SK-N-SH (cell line): ENCODE data around the gene DNAJA3. TPM values are rescaled to one million over a fixed set of nuclear protein-coding genes. Genes with fewer than 3 reads are reported as not detected.

Source experiments
- CTCF ChIA-PET: fragments of 300-600, 350-600 bp; formaldehyde crosslinking; extraction: SDS; loops from one replicate; lab custom pipeline; 2021; lab: Yijun Ruan, JAX
- POLR2A ChIA-PET: fragments of 350-600 bp; sonication (Branson Sonifier 250); formaldehyde crosslinking; extraction: SDS; loops from one replicate; lab custom pipeline; 2020; ENCODE audit warnings: antibody characterized with exemption, inconsistent platforms; lab: Yijun Ruan, JAX
- DNase-seq: peaks from one replicate; pipeline ENCODE4 v3.0.0; 2012
- H2AFZ ChIP-seq: fragments of 200-600 bp; sonication (generic); 2 replicates; pipeline ENCODE4 v1.8.1; 2016; ENCODE audit warnings: antibody characterized with exemption, mild to moderate bottlenecking, low read depth
- H3F3A ChIP-seq: fragments of 200-600 bp; sonication (generic); replicated peaks from 2 replicates; pipeline ENCODE3; 2016; ENCODE audit warnings: antibody characterized with exemption, mild to moderate bottlenecking; ENCODE audit not compliant: insufficient read depth
- H3K27ac ChIP-seq, 2 experiments: fragments of 200-500 bp in 1 of 2; fragments of 200-600 bp in 1 of 2; sonication (Bioruptor generic) in 1 of 2; sonication (generic), shearing (Covaris generic) in 1 of 2; 2 replicates each; pipeline versions ENCODE4 v1.5.1 to v1.6.1; 2014 to 2016; ENCODE audit warnings: low read depth in 2 of 2, inconsistent platforms in 1 of 2, low read length in 1 of 2, mild to moderate bottlenecking in 1 of 2, mixed read lengths in 1 of 2
- H3K27me3 ChIP-seq: fragments of 200-600 bp; sonication (generic), shearing (Covaris generic); 2 replicates; pipeline ENCODE4 v1.6.1; 2016; ENCODE audit warnings: mixed run types; ENCODE audit not compliant: insufficient read depth
- H3K36me3 ChIP-seq, 2 experiments: fragments of 200-500 bp in 1 of 2; fragments of 200-600 bp in 1 of 2; sonication (Bioruptor generic) in 1 of 2; sonication (generic) in 1 of 2; replicated peaks in 1 of 2; 2 replicates each; pipeline versions ENCODE3 to v1.5.1; 2014 to 2016; ENCODE audit warnings: low read length in 1 of 2, mild to moderate bottlenecking in 1 of 2; ENCODE audit not compliant: insufficient read depth in 2 of 2, control insufficient read depth in 1 of 2
- H3K4me1 ChIP-seq, 2 experiments: fragments of 200-500 bp in 1 of 2; fragments of 200-600 bp in 1 of 2; sonication (Bioruptor generic) in 1 of 2; sonication (generic), shearing (Covaris generic) in 1 of 2; 2 replicates each; pipeline versions ENCODE4 v1.5.1 to v1.6.1; 2014 to 2016; ENCODE audit warnings: low read depth in 1 of 2, low read length in 1 of 2, mixed run types in 1 of 2; ENCODE audit not compliant: insufficient read depth in 2 of 2, control insufficient read depth in 1 of 2
- H3K4me2 ChIP-seq: fragments of 200-600 bp; sonication (generic), shearing (Covaris generic); 2 replicates; pipeline ENCODE4 v1.6.1; 2017; ENCODE audit warnings: mixed run types
- H3K4me3 ChIP-seq, 2 experiments: fragments of 200-500 bp in 1 of 2; fragments of 200-600 bp in 1 of 2; sonication (Bioruptor generic) in 1 of 2; sonication (generic), shearing (Covaris generic) in 1 of 2; 2 replicates each; pipeline versions ENCODE4 v1.5.1 to v1.8.1; 2014 to 2016; ENCODE audit warnings: low read depth in 2 of 2, inconsistent platforms in 1 of 2, low read length in 1 of 2, mild to moderate bottlenecking in 1 of 2, mixed read lengths in 1 of 2, moderate library complexity in 1 of 2
- H3K79me2 ChIP-seq: fragments of 200-600 bp; sonication (generic); 2 replicates; pipeline ENCODE4 v1.8.1; 2017; ENCODE audit warnings: mild to moderate bottlenecking; ENCODE audit not compliant: insufficient read depth
- H3K9ac ChIP-seq: fragments of 200-600 bp; sonication (generic); 2 replicates; pipeline ENCODE4 v1.6.1; 2017; ENCODE audit warnings: mixed run types
- H3K9me2 ChIP-seq: fragments of 200-600 bp; sonication (generic); 2 replicates; pipeline ENCODE4 v1.6.1; 2017; ENCODE audit warnings: mixed run types
- H3K9me3 ChIP-seq: fragments of 200-600 bp; sonication (generic); 2 replicates; pipeline ENCODE4 v1.6.1; 2017; ENCODE audit warnings: mixed run types, mild to moderate bottlenecking, moderate library complexity
- H4K20me1 ChIP-seq: fragments of 200-600 bp; sonication (generic); 2 replicates; pipeline ENCODE4 v1.6.1; 2017; ENCODE audit warnings: mild to moderate bottlenecking, mixed run types; ENCODE audit not compliant: insufficient read depth
- CHD2 ChIP-seq: fragments of 150-350 bp; IDR thresholded peaks from 2 replicates; pipeline ENCODE4 v1.6.1; 2018; ENCODE audit warnings: low read length; ENCODE audit not compliant: partially characterized antibody
- CTCF ChIP-seq: fragments of 200-600 bp; sonication (generic); IDR thresholded peaks from 2 replicates; pipeline ENCODE4 v1.6.1; 2017; ENCODE audit warnings: antibody characterized with exemption, mild to moderate bottlenecking, moderate library complexity
- EZH2phosphoT487 ChIP-seq: fragments of 200-600 bp; sonication (generic); IDR thresholded peaks from 2 replicates; pipeline ENCODE4 v1.6.1; 2017; ENCODE audit warnings: low read depth, mixed run types, mild to moderate bottlenecking, antibody characterized with exemption, moderate library complexity, borderline replicate concordance
- FOXJ3 ChIP-seq: sonication (generic); formaldehyde crosslinking; IDR thresholded peaks from 2 replicates; pipeline ENCODE4 v1.5.1; 2020; ENCODE audit warnings: mild to moderate bottlenecking, missing genetic modification reagents
- GABPA ChIP-seq: IDR thresholded peaks from 2 replicates; pipeline ENCODE4 v1.4.0; 2012; ENCODE audit warnings: low read depth, mild to moderate bottlenecking
- GATA2 ChIP-seq: sonication (generic); formaldehyde crosslinking; IDR thresholded peaks from 2 replicates; pipeline ENCODE4 v1.5.0; 2020; ENCODE audit warnings: mild to moderate bottlenecking, missing genetic modification reagents
- JUND ChIP-seq: IDR thresholded peaks from 2 replicates; pipeline ENCODE4 v1.4.0; 2012
- MEF2A ChIP-seq: IDR thresholded peaks from 2 replicates; pipeline ENCODE4 v1.4.0; 2012; ENCODE audit warnings: low read depth, borderline replicate concordance
- POLR2AphosphoS5 ChIP-seq: IDR thresholded peaks from 2 replicates; pipeline ENCODE4 v1.6.1; 2012; ENCODE audit warnings: low read depth, low read length
- RAD21 ChIP-seq: IDR thresholded peaks from 2 replicates; pipeline ENCODE4 v1.6.1; 2012; ENCODE audit warnings: mild to moderate bottlenecking, low read length
- RXRA ChIP-seq: IDR thresholded peaks from 2 replicates; pipeline ENCODE4 v1.4.0; 2012; ENCODE audit warnings: low read depth, mild to moderate bottlenecking, borderline replicate concordance
- SMC3 ChIP-seq: IDR thresholded peaks from 2 replicates; pipeline ENCODE4 v1.6.1; 2012; ENCODE audit warnings: low read depth, low read length, improper control_type of control experiment
- TAF1 ChIP-seq: IDR thresholded peaks from 2 replicates; pipeline ENCODE4 v1.6.1; 2012; ENCODE audit warnings: low read depth, mild to moderate bottlenecking, low read length, moderate library complexity, borderline replicate concordance
- TCF12 ChIP-seq: IDR thresholded peaks from 2 replicates; pipeline ENCODE4 v1.4.0; 2012
- TEAD4 ChIP-seq: IDR thresholded peaks from 2 replicates; pipeline ENCODE4 v1.4.0; 2012; ENCODE audit warnings: mild to moderate bottlenecking, borderline replicate concordance; ENCODE audit not compliant: insufficient read depth
- USF2 ChIP-seq: fragments of 150-350 bp; IDR thresholded peaks from 2 replicates; pipeline ENCODE4 v1.6.1; 2017; ENCODE audit warnings: antibody characterized with exemption, low read length, low read depth, borderline replicate concordance
- YY1 ChIP-seq: IDR thresholded peaks from 2 replicates; pipeline ENCODE4 v1.4.0; 2012; ENCODE audit warnings: low read depth, mild to moderate bottlenecking
- WGBS: methylation state at CpG from one replicate; pipeline ENCODE4 v1.1.6; 2017; ENCODE audit warnings: low lambda C conversion rate; 5-methylcytosine and 5-hydroxymethylcytosine counted together
- polyA plus RNA-seq, 3 experiments: library from polyadenylated mRNA; depleted of rRNA; stranded (reverse); fragments of >200 nt; gene quantifications; 2 replicates each; pipeline ENCODE4 v1.2.3, GENCODE V29; 2012

DNAJA3 gene
- polyA plus RNA-seq, 1 of the 3 experiments (the other 2 are of a cell fraction) = 52.6 TPM

GRCh38 chr16:4412159-4412558 is 13.5 kb upstream of the DNAJA3 start (continued):
- no peak for TF ChIP-seq MEF2A
- TF ChIP-seq, all 33 proteins: peak for 0

DNA sequence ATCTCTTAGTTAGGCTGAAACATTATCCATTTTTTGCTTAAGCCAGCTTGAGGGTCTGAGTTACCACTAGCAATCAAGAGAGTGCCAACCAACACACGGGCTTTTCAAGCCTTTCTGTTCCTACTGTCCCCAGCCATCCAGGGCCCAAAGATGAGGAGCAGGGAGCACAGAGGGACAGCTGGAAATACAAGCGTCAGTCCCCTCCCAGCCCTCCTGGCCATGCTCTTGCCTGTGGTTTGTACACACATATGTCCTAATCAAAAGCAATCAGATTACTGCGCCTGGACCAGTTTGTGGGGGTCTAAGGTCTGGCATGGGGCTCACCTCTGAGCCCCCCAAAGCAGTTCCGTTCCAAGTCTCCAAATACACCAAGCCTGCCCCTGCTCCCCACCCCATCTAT is 12.8 kb upstream of the DNAJA3 start:
- Histone ChIP-seq H3K9me3 (no peaks in the 10 kb centered on the region), H3K9me2 (no peaks in the 10 kb centered on the region), H3K4me1 (peaks cover 6 to 30% of the 10 kb centered on the region in 2 experiments; a peak in 1 of 4 replicates), H2AFZ (no peak overlapping the region), H3K4me2 (no peak overlapping the region), H3K36me3 (peaks cover 0 to 9% of the 10 kb centered on the region in 2 experiments), H3K9ac (no peak overlapping the region), H3K27ac (no peak overlapping the region), H3K4me3 (no peak overlapping the region), H3K27me3 (no peaks in the 10 kb centered on the region), H3K79me2 (peaks cover 37% of the 10 kb centered on the region; the same call in 1 of the 2 replicates), H4K20me1 (peaks cover 7% of the 10 kb centered on the region), H3F3A (no peaks in the 10 kb centered on the region)
- POLR2A ChIA-PET = no interaction called here
- WGBS = 84% methylated on average over 3 of the region's 4 CpGs
- CTCF ChIA-PET = interaction anchor here (1.8 to 13.6 kb wide), 4 partner anchors 10 to 55 kb away, joined by 4 to 189 read pairs (median 38); no protein-coding TSS in a partner anchor
- TF ChIP-seq CTCF = no peak
- no peak for TF ChIP-seq RXRA
- TF ChIP-seq JUND = no peak
- no peak for TF ChIP-seq TCF12
- no peak for TF ChIP-seq USF2
- TF ChIP-seq CHD2 = no peak
- no peak for DNase-seq

GRCh38 chr16:4414187-4414917 is 11.3 kb upstream of the DNAJA3 start:
- ChIA-PET POLR2A (no interaction called here), CTCF (interaction anchor here (0.7 to 13.6 kb wide), 6 partner anchors 12 to 544 kb away, joined by 3 to 189 read pairs (median 4); partner anchors contain the start of gene SEC14L5)
- Histone ChIP-seq H3F3A (no peaks in the 10 kb centered on the region), H3K79me2 (peaks cover 37% of the 10 kb centered on the region; the same call in 1 of the 2 replicates), H3K4me1 (peaks cover 6 to 30% of the 10 kb centered on the region in 2 experiments; a peak in 1 of 4 replicates), H3K9me2 (no peaks in the 10 kb centered on the region), H3K4me2 (peak overlapping the region; percentile 99; the same call in 1 of the 2 replicates), H3K4me3 (no peak overlapping the region), H3K27me3 (no peaks in the 10 kb centered on the region), H4K20me1 (peaks cover 7% of the 10 kb centered on the region), H2AFZ (no peak overlapping the region), H3K27ac (no peak overlapping the region), H3K36me3 (peaks cover 0 to 6% of the 10 kb centered on the region in 2 experiments), H3K9ac (no peak overlapping the region), H3K9me3 (no peaks in the 10 kb centered on the region)
- WGBS = 95% methylated on average over 7 of the region's 7 CpGs
- TF ChIP-seq TEAD4 = no peak
- TF ChIP-seq YY1 = no peak
- TF ChIP-seq FOXJ3 = no peak
- TF ChIP-seq MEF2A = no peak
- no peak for TF ChIP-seq SMC3
- no peak for TF ChIP-seq GATA2 (CRISPR knock-in tag)
- TF ChIP-seq GABPA = no peak
- no peak for TF ChIP-seq RAD21
- no peak for TF ChIP-seq EZH2phosphoT487
- TF ChIP-seq TAF1 = no peak
- no peak for TF ChIP-seq POLR2AphosphoS5
- no peak for DNase-seq
